ENCODE results near the gene PPP6R1.

PPP6R1 gene

GRCh38 chr19:55304279-55304978, 45.6 kb upstream of the PPP6R1 start:
- TF ChIP-seq CTCF (conservative IDR thresholded peaks at IDR 0.05; ENCODE audit: low read depth, low read length) = no peak
- peak; percentile 46 for DNase-seq (ENCODE audit: low read depth)
- no peak overlapping the region for H3K4me3 ChIP-seq (ENCODE audit: low read depth, low read length)

GRCh38 chr19:55303477-55303876, 44.7 kb upstream of the PPP6R1 start:
- TF ChIP-seq CTCF (conservative IDR thresholded peaks at IDR 0.05; ENCODE audit: low read depth, low read length) = no peak
- no peak for DNase-seq (ENCODE audit: low read depth)
- H3K4me3 ChIP-seq (ENCODE audit: low read depth, low read length) = no peak overlapping the region

GRCh38 chr19:55302318-55302703, 43.5 kb upstream of the PPP6R1 start:
- no peak for DNase-seq (ENCODE audit: low read depth)
- H3K4me3 ChIP-seq (ENCODE audit: low read depth, low read length) = peak overlapping the region; percentile 65
- TF ChIP-seq CTCF (conservative IDR thresholded peaks at IDR 0.05; ENCODE audit: low read depth, low read length) = no peak

GRCh38 chr19:55301459-55302317, 42.9 kb upstream of the PPP6R1 start:
- DNase-seq (ENCODE audit: low read depth) = peak; percentile 78
- TF ChIP-seq CTCF (conservative IDR thresholded peaks at IDR 0.05; ENCODE audit: low read depth, low read length) = peak; percentile 86
- H3K4me3 ChIP-seq (ENCODE audit: low read depth, low read length) = peak overlapping the region; percentile 65

GRCh38 chr19:55300886-55301458, 42.2 kb upstream of the PPP6R1 start:
- H3K4me3 ChIP-seq (ENCODE audit: low read depth, low read length) = no peak overlapping the region
- no peak for DNase-seq (ENCODE audit: low read depth)
- TF ChIP-seq CTCF (conservative IDR thresholded peaks at IDR 0.05; ENCODE audit: low read depth, low read length) = no peak

GRCh38 chr19:55299991-55300390, 41.2 kb upstream of the PPP6R1 start:
- no peak for DNase-seq (ENCODE audit: low read depth)
- no peak for TF ChIP-seq CTCF (conservative IDR thresholded peaks at IDR 0.05; ENCODE audit: low read depth, low read length)

More at GRCh38 chr19:55299991-55300390, 41.2 kb upstream of the PPP6R1 start:
- H3K4me3 ChIP-seq (ENCODE audit: low read depth, low read length) = no peak overlapping the region
